H7 (cell line): ENCODE data around the gene ZMAT5. TPM values are rescaled to one million over a fixed set of nuclear protein-coding genes. Genes with fewer than 3 reads are reported as not detected.
A peak's percentile ranks its signal among the peaks of the same experiment; 100 is the strongest.

ENCODE experiments used
- DNase-seq: peaks from one replicate; pipeline ENCODE4 v3.0.0; 2012
- H3K27me3 ChIP-seq: 2 replicates; pipeline ENCODE4 v1.6.0; 2011; ENCODE audit warnings: mild to moderate bottlenecking, low read length; ENCODE audit not compliant: control insufficient read depth, insufficient read depth
- H3K36me3 ChIP-seq: replicated peaks from 2 replicates; pipeline ENCODE4 v1.5.1; 2011; ENCODE audit warnings: low read length; ENCODE audit not compliant: control insufficient read depth, insufficient read depth
- H3K4me3 ChIP-seq: 2 replicates; pipeline ENCODE4 v1.5.1; 2011; ENCODE audit warnings: low read depth, mild to moderate bottlenecking, control low read depth, low read length, moderate library complexity; ENCODE audit not compliant: insufficient read depth
- total RNA-seq: library from RNA; depleted of rRNA; stranded (reverse); fragments of >200 nt; shearing (Covaris generic); gene quantifications from 2 replicates; pipeline ENCODE4 v1.2.3, GENCODE V29; 2014

ZMAT5 gene
- total RNA-seq, 1 experiment from 2014 or later: 35.6 TPM

DNA sequence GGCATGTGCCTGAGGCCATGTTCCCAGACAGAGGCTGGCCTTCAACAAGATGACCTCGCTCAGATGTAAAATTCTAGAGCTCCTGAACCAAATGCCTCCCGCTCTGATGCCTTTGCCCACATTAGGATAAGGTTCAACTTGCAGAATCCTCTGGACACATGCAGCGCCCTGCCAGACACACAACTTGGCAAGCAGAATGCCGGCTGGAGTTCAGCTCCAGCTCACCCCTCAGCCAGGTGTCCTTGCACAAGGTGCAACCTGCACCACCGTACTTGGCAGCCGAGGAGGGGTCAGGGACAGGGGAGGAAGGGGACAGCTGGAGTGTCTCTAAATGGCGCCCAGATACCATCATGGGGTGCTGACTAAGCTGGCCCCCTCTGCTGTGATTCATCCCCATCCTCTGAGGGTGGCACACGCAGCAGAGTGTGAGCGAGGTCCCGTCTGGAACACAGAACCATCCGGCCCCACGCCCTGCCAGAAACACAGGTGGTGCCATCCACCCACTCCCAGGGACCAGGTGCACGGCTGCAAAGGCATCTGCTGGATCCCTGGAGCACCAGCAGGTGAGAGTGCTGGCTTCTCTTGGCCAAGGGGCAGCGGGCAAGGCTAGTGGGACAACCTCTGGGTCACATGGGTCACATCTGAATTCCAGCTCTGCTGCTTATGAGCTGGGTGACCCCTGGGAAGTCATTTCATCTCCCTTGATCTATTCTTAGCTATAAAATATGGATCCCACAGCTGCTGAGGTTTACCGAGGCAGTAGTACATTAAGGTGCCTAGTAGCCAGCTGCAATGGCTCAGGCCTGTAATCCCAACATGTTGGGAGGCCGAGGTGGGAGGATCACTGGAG lies 12.8 kb downstream of the ZMAT5 start:
- no peaks in the 10 kb centered on the region for H3K27me3 ChIP-seq
- no peaks in the 10 kb centered on the region for H3K36me3 ChIP-seq
- DNase-seq: no peak
- H3K4me3 ChIP-seq: no peak overlapping the region

DNA sequence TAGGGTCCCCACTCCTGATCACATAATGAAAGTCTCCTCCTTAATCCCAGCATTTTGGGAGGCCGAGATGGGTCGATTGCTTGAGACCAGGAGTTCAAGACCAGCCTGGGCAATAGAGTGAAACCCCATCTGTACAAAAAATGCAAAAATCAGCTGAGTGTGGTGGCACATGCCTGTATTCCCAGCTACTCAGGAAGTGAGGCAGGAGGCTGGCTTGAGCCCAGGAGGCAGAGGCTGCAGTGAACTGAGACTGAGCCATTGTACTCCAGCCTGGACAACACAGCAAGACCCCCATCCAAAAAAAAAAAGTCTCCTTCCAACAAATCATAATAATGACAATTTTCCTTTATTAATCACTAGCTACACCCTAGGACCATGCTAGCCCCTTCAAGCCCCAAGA lies 15.1 kb downstream of the ZMAT5 start:
- H3K36me3 ChIP-seq: no peaks in the 10 kb centered on the region
- H3K27me3 ChIP-seq: no peaks in the 10 kb centered on the region
- no peak overlapping the region for H3K4me3 ChIP-seq
- DNase-seq: no peak

DNA sequence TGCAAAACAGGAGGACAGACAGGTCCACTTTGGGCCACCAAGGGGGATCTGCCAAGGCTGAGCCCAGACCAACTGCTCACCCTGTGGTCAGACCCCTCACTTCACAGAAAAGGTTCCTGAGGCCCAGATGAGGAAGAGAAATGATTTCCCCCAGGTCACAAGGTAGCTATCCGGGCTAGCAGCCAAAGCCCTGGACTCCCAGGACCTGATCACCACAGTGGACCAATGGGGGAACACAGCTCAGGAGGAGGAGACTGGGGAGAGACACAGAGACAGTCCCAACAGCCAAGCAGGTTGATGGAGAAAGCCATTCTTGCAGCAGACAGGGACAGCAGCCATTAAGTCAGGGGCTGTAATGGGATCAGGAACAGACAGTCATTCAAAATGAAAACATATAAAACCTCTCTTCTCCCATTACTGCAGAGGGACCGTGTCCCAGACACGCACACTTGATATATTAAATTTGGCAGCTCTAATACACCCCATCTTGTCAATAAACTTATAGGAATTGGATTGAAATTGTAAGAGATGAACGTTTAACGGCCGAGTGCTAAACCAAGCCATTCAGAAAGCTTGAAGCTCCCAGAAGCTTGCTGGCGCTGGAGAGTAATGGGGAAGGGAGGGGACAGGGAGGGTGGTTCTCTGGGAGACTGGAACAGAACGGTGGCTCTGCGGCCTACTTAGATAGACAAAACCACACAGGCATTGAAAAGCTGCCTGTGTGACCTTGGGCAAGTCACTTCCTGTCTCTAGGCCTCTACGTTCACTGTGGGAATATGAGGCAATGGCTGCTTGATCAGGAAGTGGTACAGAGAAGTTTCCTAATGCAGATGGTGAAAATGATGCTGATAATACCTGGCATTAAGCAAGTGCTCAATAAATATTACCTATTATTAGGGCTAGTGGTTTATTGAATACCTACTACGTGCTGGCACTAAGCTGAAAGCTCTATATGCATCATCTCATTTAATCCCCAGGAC lies 16.0 kb downstream of the ZMAT5 start:
- Histone ChIP-seq H3K27me3 (no peaks in the 10 kb centered on the region), H3K4me3 (no peak overlapping the region), H3K36me3 (no peaks in the 10 kb centered on the region)
- no peak for DNase-seq

DNA sequence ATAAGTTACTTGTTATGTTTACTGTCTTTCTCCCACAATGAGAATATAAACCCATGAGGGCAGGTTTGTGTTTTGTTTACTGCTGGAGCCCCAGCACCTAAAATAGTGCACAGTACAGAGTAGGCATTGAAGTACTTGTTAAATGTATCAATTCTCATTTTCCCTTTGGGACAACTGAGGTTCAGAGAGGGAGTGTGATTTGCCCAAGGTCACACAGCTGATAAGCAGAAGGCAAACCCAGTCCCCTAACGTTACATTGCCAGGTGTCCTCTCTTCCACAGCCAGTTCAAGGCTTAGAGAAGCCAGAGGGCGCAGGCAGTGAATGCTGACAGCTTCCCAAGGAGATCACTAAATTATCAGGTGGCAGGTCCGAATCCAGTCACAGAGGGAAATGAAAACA lies 16.8 kb downstream of the ZMAT5 start:
- Histone ChIP-seq H3K27me3 (no peaks in the 10 kb centered on the region), H3K36me3 (no peaks in the 10 kb centered on the region), H3K4me3 (no peak overlapping the region)
- no peak for DNase-seq

DNA sequence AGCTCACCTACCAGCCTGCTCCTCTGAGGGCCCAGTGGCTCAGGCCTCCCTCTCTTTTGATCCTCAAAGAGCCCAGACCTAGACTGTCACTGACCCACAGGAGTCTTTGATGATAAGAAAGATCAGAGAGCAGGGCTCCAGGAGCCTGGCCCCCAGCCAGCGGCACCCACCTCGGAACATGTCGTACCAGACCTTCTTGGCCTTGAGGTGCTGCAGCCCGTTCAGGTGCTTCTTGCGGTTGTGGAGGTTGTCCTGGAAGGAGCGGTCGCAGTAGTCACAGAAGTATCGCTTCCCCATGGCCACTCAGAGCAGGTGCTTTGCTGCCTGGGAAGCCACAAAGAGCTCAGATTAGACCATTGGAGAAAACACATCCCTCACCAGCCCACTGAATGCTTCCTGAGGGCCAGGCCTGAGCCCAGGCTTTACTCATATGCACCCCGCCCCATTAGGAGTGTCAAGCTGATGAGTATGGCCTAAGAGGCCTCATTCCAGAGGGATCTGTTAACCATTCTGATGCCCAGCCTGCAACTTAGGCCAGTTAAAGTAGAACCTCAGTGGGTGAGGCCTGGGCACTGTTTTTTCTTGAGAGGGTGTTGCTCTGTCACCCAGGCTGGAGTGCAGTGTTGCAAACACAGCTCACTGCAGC lies 18.4 kb downstream of the ZMAT5 start:
- no peak for DNase-seq
- Histone ChIP-seq H3K4me3 (no peak overlapping the region), H3K36me3 (no peaks in the 10 kb centered on the region), H3K27me3 (no peaks in the 10 kb centered on the region)

DNA sequence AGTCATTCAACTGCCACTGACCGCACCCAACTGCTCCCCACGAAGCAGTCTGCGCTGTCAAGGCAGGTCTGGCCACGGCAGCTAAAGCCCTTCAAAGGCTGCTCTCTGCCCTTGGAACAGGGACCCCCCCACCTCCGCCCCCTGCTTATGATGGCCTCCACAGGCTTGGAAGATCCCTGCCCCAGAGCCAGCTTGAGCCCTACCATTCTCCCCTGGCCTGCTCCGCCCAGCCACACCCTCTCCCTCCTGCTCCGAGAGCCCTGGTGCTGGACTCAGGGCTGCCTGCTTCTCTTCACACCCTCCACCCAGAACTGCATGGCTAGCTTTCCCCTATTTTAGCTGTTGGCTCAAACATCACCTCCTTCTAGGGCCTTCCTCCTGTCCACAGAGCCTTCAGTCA lies 19.0 kb downstream of the ZMAT5 start:
- H3K36me3 ChIP-seq: no peaks in the 10 kb centered on the region
- no peak overlapping the region for H3K4me3 ChIP-seq
- DNase-seq: peak; percentile 33
- H3K27me3 ChIP-seq: no peaks in the 10 kb centered on the region

DNA sequence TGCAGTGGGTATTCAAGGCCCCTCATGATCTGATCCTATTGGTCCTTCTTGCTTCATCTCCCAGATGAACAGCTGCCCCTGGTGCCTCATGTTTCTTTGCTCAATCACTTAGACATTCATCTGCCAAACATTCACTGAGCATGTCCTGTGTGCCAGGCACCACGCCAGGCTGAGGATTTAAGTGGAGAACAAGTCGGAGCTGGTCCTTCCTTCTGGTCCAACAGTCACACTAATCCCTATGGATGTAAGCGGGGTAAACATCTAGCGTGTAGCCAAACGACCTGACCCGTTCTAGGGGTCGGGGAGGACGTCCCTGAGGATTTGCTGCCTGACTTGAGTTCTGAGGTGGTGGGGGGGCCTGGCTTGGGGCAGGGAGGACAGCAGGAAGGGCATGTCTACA lies 21.9 kb downstream of the ZMAT5 start:
- DNase-seq: no peak
- Histone ChIP-seq H3K36me3 (no peaks in the 10 kb centered on the region), H3K27me3 (no peaks in the 10 kb centered on the region), H3K4me3 (no peak overlapping the region)

DNA sequence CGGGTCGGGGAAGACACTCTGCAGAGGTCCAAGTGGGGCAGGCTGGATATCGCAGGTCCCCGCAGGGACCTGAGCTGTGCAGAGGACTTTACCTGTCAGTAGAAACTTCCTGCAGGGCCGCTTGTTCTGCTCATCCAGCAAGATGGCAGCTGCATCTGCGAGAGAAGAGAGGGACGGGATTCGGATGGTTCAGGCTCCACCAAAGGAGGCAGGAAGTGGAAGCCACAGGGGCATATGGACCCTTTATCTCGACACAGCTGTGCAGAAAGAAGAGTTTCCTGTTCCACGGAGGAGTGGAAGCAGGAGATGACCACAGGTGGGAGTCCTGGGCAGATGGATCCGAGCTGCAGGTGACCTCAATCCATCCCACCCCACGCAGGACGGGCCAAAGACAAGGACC lies 24.5 kb downstream of the ZMAT5 start:
- H3K4me3 ChIP-seq: no peak overlapping the region
- no peaks in the 10 kb centered on the region for H3K27me3 ChIP-seq
- peak; percentile 42 for DNase-seq
- H3K36me3 ChIP-seq: no peaks in the 10 kb centered on the region; the same call in 1 of the 2 replicates

DNA sequence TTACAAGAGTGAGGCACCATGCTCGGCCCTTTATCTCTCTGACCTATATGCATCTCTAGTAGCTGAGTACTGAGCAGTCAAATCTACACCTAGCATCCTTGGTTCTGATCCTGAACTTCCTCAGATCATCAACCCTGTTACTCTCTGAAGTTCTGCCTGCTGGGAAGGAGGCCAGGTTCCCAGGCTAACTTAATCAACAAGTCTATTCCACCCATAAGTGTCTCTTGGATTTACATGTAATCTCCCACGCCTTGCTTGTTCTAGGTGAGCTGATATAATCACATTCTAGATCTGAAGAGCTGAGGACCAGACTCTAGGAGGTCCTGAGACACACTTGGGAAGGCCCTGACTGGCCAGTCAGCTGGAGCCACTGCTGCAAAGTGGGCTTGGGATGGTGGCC lies 24.9 kb downstream of the ZMAT5 start:
- H3K36me3 ChIP-seq: no peaks in the 10 kb centered on the region; the same call in 1 of the 2 replicates
- no peak overlapping the region for H3K4me3 ChIP-seq
- no peak for DNase-seq
- H3K27me3 ChIP-seq: no peaks in the 10 kb centered on the region

DNA sequence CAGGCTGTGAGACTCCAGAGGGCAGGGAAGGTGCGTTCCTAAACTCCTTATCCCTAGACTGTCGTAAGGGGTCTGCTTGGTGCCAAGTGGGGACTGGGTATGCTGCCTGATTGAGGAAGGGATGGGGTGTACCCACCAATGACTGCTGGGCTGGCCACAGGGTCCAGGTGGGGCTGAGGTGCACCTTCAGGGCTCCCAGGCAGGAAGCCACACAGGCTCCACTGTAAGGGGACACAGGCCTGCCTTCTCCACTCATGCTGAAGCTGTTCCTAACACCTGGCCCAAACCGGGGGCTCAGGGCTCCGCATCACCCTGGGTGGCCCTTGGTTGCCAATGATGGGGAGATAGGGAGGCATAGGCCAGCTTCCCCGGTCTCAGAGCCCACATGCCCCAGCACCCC lies 26.6 kb downstream of the ZMAT5 start:
- Histone ChIP-seq H3K27me3 (no peaks in the 10 kb centered on the region), H3K36me3 (no peaks in the 10 kb centered on the region; the same call in 1 of the 2 replicates), H3K4me3 (no peak overlapping the region)
- peak; percentile 35 for DNase-seq

DNA sequence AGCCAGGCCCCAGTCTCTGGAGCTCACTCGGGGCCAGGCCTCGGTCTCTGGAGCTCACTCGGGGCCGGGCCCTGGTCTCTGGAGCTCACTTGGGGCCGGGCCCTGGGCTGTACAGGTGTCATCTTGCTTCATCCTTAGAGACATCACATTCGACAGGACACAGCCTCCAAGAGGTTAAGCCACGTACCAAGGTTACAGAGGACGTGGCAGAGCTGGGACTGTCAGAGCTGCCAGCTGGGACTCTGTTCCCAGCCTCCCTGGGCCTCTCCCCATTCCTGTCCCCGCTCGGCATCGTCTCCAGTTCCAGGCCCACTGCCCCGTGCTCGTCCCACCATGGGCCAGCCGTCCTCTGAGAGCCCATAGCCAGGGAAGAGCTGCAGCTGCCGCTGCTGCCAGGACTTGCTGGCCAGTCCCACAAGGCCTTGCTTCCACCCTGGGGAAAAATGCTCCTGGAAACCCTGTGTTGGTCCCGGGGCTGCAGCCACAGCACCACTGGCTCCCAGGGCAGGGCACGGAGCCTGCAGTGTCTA lies 27.4 kb downstream of the ZMAT5 start:
- peak; percentile 44 for DNase-seq
- Histone ChIP-seq H3K27me3 (no peaks in the 10 kb centered on the region), H3K36me3 (no peaks in the 10 kb centered on the region; the same call in 1 of the 2 replicates), H3K4me3 (no peak overlapping the region)

DNA sequence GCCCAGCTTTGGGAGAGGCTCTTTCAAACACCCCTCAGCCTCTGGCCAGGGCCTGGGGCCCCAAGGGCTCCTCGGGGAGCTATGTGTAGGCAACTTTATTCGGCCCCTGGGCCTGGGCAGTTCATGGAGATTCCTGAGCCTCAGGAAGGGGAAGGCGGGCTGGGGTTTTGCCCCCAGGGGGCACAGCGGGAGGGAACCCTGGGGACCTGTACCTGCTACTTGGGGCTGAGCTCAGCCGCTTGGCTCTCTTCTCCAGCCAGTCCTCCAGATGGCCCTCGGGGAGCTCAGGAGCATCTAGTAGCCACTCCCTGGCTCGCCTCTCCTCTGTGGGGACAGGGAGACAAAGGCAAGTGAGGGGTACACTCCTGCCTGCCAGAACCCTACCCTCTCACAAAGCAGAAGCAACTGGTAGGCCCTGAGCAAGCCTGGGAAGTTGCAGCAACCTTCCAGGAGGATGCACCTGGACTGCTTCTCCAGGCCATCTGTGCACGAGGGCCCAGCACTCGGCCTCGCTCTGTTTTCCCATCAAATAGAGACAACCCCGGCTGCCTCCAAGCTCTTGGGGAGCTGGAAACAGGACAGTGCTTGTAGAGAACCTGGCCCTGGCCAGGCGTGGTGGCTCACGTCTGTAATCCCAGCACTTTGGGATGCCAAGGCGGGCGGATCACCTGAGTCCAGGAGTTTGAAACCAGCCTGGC lies 28.5 kb downstream of the ZMAT5 start:
- Histone ChIP-seq H3K27me3 (no peaks in the 10 kb centered on the region), H3K4me3 (no peak overlapping the region), H3K36me3 (no peaks in the 10 kb centered on the region; the same call in 1 of the 2 replicates)
- DNase-seq: peak; percentile 73

DNA sequence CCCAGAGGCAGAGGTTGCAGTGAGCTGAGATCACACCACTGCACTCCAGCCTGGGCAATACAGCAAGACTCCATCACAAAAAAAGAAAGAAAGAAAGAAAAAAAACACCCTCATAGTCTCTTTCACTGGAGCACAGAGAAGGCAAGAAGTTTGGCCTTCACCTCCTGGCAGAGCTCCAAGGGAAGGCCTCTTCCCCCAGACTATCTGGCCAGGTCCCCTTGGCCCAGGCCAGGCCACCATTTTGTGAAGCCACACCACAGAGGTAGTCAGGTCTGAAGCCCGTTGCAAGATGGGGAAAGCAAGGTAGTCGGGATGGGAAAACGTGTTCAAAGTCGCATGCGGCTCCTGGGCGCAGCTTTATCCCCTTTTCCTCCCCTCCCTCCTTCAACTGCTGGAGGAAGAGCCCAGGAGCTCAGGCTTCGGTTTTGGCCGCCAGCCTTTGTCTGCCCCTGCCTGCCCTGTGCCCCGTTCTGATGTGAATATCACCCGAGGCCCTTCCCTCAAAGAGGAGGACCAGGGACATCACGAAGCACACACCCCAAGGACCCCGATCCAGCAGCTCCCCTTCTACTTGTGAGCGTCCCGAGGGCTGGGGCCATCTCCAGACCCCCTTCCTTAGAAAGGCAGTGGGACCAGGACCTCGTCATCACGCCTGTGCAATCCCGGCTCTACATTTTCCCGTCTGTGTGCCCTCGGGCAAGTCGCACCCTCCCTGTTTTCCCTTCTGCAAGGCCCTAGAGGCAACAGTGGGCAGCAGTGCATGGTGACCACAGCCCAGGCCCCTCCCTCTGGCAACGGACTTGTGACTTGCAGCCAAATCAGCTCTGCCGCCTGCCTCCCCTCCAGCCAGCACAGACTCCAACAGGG lies 29.3 kb downstream of the ZMAT5 start:
- Histone ChIP-seq H3K27me3 (no peaks in the 10 kb centered on the region), H3K4me3 (no peak overlapping the region), H3K36me3 (no peaks in the 10 kb centered on the region; the same call in 1 of the 2 replicates)
- peak; percentile 51 for DNase-seq
